ENCODE measurements around the gene MIF4GD. TPM values are rescaled to one million over a fixed set of nuclear protein-coding genes. Genes with fewer than 3 reads are reported as not detected.

Gene MIF4GD
- total RNA-seq, 1 experiment from 2014 or later, result 28.0 TPM

- DNase-seq, result peak; percentile 96
- Histone ChIP-seq H3K36me3 (replicated peaks; ENCODE audit: control insufficient read depth, insufficient read depth, low read length) (peaks cover 65% of the 10 kb centered on the region), H3K27me3 (ENCODE audit: control insufficient read depth, insufficient read depth, low read length) (no peaks in the 10 kb centered on the region)
These were observed 30.5 kb downstream of the MIF4GD start for GRCh38 chr17:75240394-75241142.

GRCh38 chr17:75239778-75240393, 31.1 kb downstream of the MIF4GD start:
- no peak for DNase-seq
- no peaks in the 10 kb centered on the region for H3K27me3 ChIP-seq (ENCODE audit: control insufficient read depth, insufficient read depth, low read length)
- peaks cover 66% of the 10 kb centered on the region for H3K36me3 ChIP-seq (replicated peaks; ENCODE audit: control insufficient read depth, insufficient read depth, low read length)
- H3K4me3 ChIP-seq (ENCODE audit: insufficient read depth, low read depth, low read length), result no peak overlapping the region

More at GRCh38 chr17:75240394-75241142, 30.5 kb downstream of the MIF4GD start:
- no peak overlapping the region for H3K4me3 ChIP-seq (ENCODE audit: insufficient read depth, low read depth, low read length)

GRCh38 chr17:75239214-75239613, 31.8 kb downstream of the MIF4GD start:
- Histone ChIP-seq H3K4me3 (ENCODE audit: insufficient read depth, low read depth, low read length) (no peak overlapping the region), H3K27me3 (ENCODE audit: control insufficient read depth, insufficient read depth, low read length) (no peaks in the 10 kb centered on the region), H3K36me3 (replicated peaks; ENCODE audit: control insufficient read depth, insufficient read depth, low read length) (peaks cover 68% of the 10 kb centered on the region)
- no peak for DNase-seq

GRCh38 chr17:75238684-75239191, 32.3 kb downstream of the MIF4GD start:
- H3K4me3 ChIP-seq (ENCODE audit: insufficient read depth, low read depth, low read length), result no peak overlapping the region
- H3K36me3 ChIP-seq (replicated peaks; ENCODE audit: control insufficient read depth, insufficient read depth, low read length), result peaks cover 64% of the 10 kb centered on the region

GRCh38 chr17:75238020-75238580, 32.9 kb downstream of the MIF4GD start:
- no peaks in the 10 kb centered on the region for H3K27me3 ChIP-seq (ENCODE audit: control insufficient read depth, insufficient read depth, low read length)
- H3K4me3 ChIP-seq (ENCODE audit: insufficient read depth, low read depth, low read length), result no peak overlapping the region
- DNase-seq, result no peak
- H3K36me3 ChIP-seq (replicated peaks; ENCODE audit: control insufficient read depth, insufficient read depth, low read length), result peaks cover 58% of the 10 kb centered on the region

More at GRCh38 chr17:75238684-75239191, 32.3 kb downstream of the MIF4GD start:
- H3K27me3 ChIP-seq (ENCODE audit: control insufficient read depth, insufficient read depth, low read length), result no peaks in the 10 kb centered on the region
- peak; percentile 92 for DNase-seq

GRCh38 chr17:75237100-75238014, 33.7 kb downstream of the MIF4GD start:
- Histone ChIP-seq H3K27me3 (ENCODE audit: control insufficient read depth, insufficient read depth, low read length) (no peaks in the 10 kb centered on the region), H3K36me3 (replicated peaks; ENCODE audit: control insufficient read depth, insufficient read depth, low read length) (peaks cover 59% of the 10 kb centered on the region), H3K4me3 (ENCODE audit: insufficient read depth, low read depth, low read length) (no peak overlapping the region)
- DNase-seq, result peak; percentile 22

- Histone ChIP-seq H3K27me3 (ENCODE audit: control insufficient read depth, insufficient read depth, low read length) (no peaks in the 10 kb centered on the region), H3K36me3 (replicated peaks; ENCODE audit: control insufficient read depth, insufficient read depth, low read length) (peaks cover 60% of the 10 kb centered on the region), H3K4me3 (ENCODE audit: insufficient read depth, low read depth, low read length) (no peak overlapping the region)
- no peak for DNase-seq
These were observed 38.2 kb downstream of the MIF4GD start for GRCh38 chr17:75232786-75233185.

GRCh38 chr17:75231741-75232464, 39.1 kb downstream of the MIF4GD start:
- H3K27me3 ChIP-seq (ENCODE audit: control insufficient read depth, insufficient read depth, low read length), result no peaks in the 10 kb centered on the region
- no peak overlapping the region for H3K4me3 ChIP-seq (ENCODE audit: insufficient read depth, low read depth, low read length)
- DNase-seq, result no peak
- peaks cover 54% of the 10 kb centered on the region for H3K36me3 ChIP-seq (replicated peaks; ENCODE audit: control insufficient read depth, insufficient read depth, low read length)

- Histone ChIP-seq H3K27me3 (ENCODE audit: control insufficient read depth, insufficient read depth, low read length) (no peaks in the 10 kb centered on the region), H3K4me3 (ENCODE audit: insufficient read depth, low read depth, low read length) (no peak overlapping the region), H3K36me3 (replicated peaks; ENCODE audit: control insufficient read depth, insufficient read depth, low read length) (peaks cover 56% of the 10 kb centered on the region)
- no peak for DNase-seq
These were observed 40.0 kb downstream of the MIF4GD start for GRCh38 chr17:75231071-75231470.

GRCh38 chr17:75228847-75229246, 42.2 kb downstream of the MIF4GD start:
- Histone ChIP-seq H3K27me3 (ENCODE audit: control insufficient read depth, insufficient read depth, low read length) (no peaks in the 10 kb centered on the region), H3K4me3 (ENCODE audit: insufficient read depth, low read depth, low read length) (no peak overlapping the region), H3K36me3 (replicated peaks; ENCODE audit: control insufficient read depth, insufficient read depth, low read length) (peaks cover 52% of the 10 kb centered on the region)
- no peak for DNase-seq

GRCh38 chr17:75228305-75228704, 42.7 kb downstream of the MIF4GD start:
- Histone ChIP-seq H3K27me3 (ENCODE audit: control insufficient read depth, insufficient read depth, low read length) (no peaks in the 10 kb centered on the region), H3K4me3 (ENCODE audit: insufficient read depth, low read depth, low read length) (no peak overlapping the region), H3K36me3 (replicated peaks; ENCODE audit: control insufficient read depth, insufficient read depth, low read length) (peaks cover 52% of the 10 kb centered on the region)
- DNase-seq, result no peak

GRCh38 chr17:75227729-75228128, 43.3 kb downstream of the MIF4GD start:
- Histone ChIP-seq H3K4me3 (ENCODE audit: insufficient read depth, low read depth, low read length) (no peak overlapping the region), H3K27me3 (ENCODE audit: control insufficient read depth, insufficient read depth, low read length) (no peaks in the 10 kb centered on the region), H3K36me3 (replicated peaks; ENCODE audit: control insufficient read depth, insufficient read depth, low read length) (peaks cover 48% of the 10 kb centered on the region)
- no peak for DNase-seq

- no peak overlapping the region for H3K4me3 ChIP-seq (ENCODE audit: insufficient read depth, low read depth, low read length)
- peak; percentile 26 for DNase-seq
- peaks cover 34% of the 10 kb centered on the region for H3K36me3 ChIP-seq (replicated peaks; ENCODE audit: control insufficient read depth, insufficient read depth, low read length)
- H3K27me3 ChIP-seq (ENCODE audit: control insufficient read depth, insufficient read depth, low read length), result no peaks in the 10 kb centered on the region
These were observed 46.0 kb downstream of the MIF4GD start for GRCh38 chr17:75225016-75225415.
